ENCODE measurements around the gene GALNT17.

GALNT17 gene

DNA sequence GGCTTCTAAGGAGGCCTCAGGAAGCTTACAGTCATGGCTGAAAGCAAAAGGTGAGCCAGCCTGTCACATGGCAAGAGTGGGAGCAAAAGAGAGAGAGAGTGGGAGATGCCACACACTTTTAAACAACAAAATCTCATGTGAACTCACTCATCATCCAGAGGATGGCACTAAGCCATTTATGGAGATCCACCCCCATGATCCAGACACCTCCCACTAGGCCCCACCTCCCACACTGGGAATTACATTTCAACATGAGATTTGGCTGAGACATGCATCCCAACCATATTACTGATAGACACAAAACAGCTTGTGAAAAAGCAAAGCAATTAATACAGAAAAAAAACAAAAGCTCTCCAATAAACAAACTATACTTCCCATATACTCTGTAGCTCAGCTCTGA, 210.3 kb downstream of the GALNT17 start (continued):
- TF ChIP-seq ZNF16 (tag by site-specific recombination; IDR thresholded peaks at IDR 0.05; ENCODE audit: low read depth) (no peak), ZBTB20 (tag by site-specific recombination; IDR thresholded peaks at IDR 0.05) (no peak), RBAK (tag by site-specific recombination; IDR thresholded peaks at IDR 0.05) (no peak), ZNF624 (tag by site-specific recombination; IDR thresholded peaks at IDR 0.05) (no peak)

DNA sequence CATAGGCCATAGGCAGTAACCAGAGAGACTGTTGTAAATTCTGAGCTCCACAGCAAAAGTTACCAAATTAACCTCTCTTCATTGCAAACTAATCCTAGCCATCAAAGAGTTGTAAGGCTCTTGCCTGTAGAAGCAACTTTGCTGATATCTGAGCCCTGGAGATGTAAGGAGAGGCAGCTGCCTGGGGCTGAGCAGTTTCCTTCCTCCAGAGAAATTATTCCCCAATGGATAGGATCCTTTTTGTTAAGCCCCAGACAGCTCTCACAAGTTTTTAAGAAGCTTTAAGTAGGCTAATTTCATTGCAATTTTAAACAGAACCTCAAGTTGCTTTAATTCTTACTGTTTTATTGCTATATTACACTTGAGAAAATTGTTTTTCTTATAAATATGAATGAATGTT, 211.1 kb downstream of the GALNT17 start:
- Histone ChIP-seq H3K27ac (ENCODE audit: extremely low read depth, low read depth, low read length) (no peak overlapping the region), H3K4me3 (ENCODE audit: low read depth, low read length) (no peak overlapping the region), H3K36me3 (ENCODE audit: control insufficient read depth in 2 of 2, insufficient read depth in 1 of 2, low read length in 2 of 2) (no peaks in the 10 kb centered on the region), H3K9me3 (ENCODE audit: control insufficient read depth, insufficient read depth, low read depth, low read length) (no peaks in the 10 kb centered on the region), H3K4me1 (ENCODE audit: control insufficient read depth, insufficient read depth, low read length) (no peaks in the 10 kb centered on the region)
- ChIA-PET POLR2A (no interaction called here), CTCF (interaction anchor here (0.7 kb wide), 1 partner anchor 47 kb away, joined by 5 read pairs; no protein-coding TSS in a partner anchor)
- TF ChIP-seq ZNF549 (tag by site-specific recombination; IDR thresholded peaks at IDR 0.05) (no peak), ZFP41 (tag by site-specific recombination; IDR thresholded peaks at IDR 0.05; ENCODE audit: borderline replicate concordance) (no peak), ZNF623 (tag by site-specific recombination; IDR thresholded peaks at IDR 0.05) (no peak), ZXDB (tag by site-specific recombination; IDR thresholded peaks at IDR 0.05) (no peak), YY1 (tag by site-specific recombination; IDR thresholded peaks at IDR 0.05) (no peak), ZFP37 (tag by site-specific recombination; IDR thresholded peaks at IDR 0.05) (no peak), ZFHX2 (tag by site-specific recombination; conservative IDR thresholded peaks at IDR 0.05) (no peak), ZNF335 (tag by site-specific recombination; conservative IDR thresholded peaks at IDR 0.05) (no peak), ZNF629 (tag by site-specific recombination; IDR thresholded peaks at IDR 0.05) (no peak), ZNF514 (tag by site-specific recombination; IDR thresholded peaks at IDR 0.05) (no peak), SP2 (tag by site-specific recombination; IDR thresholded peaks at IDR 0.05) (no peak)
- TF ChIP-seq, protein P1, sequence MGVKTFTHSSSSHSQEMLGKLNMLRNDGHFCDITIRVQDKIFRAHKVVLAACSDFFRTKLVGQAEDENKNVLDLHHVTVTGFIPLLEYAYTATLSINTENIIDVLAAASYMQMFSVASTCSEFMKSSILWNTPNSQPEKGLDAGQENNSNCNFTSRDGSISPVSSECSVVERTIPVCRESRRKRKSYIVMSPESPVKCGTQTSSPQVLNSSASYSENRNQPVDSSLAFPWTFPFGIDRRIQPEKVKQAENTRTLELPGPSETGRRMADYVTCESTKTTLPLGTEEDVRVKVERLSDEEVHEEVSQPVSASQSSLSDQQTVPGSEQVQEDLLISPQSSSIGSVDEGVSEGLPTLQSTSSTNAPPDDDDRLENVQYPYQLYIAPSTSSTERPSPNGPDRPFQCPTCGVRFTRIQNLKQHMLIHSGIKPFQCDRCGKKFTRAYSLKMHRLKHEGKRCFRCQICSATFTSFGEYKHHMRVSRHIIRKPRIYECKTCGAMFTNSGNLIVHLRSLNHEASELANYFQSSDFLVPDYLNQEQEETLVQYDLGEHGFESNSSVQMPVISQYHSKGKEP (tag by site-specific recombination; IDR thresholded peaks at IDR 0.05), result no peak

- CTCF ChIA-PET, result interaction anchor here (0.7 kb wide), 1 partner anchor 48 kb away, joined by 5 read pairs; no protein-coding TSS in a partner anchor
- H3K36me3 ChIP-seq (ENCODE audit: control insufficient read depth in 2 of 2, insufficient read depth in 1 of 2, low read length in 2 of 2), result no peaks in the 10 kb centered on the region
- no peaks in the 10 kb centered on the region for H3K4me1 ChIP-seq (ENCODE audit: control insufficient read depth, insufficient read depth, low read length)
- H3K27ac ChIP-seq (ENCODE audit: extremely low read depth, low read depth, low read length), result no peak overlapping the region
- H3K4me3 ChIP-seq (ENCODE audit: low read depth, low read length), result no peak overlapping the region
- no peaks in the 10 kb centered on the region for H3K9me3 ChIP-seq (ENCODE audit: control insufficient read depth, insufficient read depth, low read depth, low read length)
- no peak for TF ChIP-seq ZNF623 (tag by site-specific recombination; IDR thresholded peaks at IDR 0.05)
- no peak for TF ChIP-seq ZNF2 (tag by site-specific recombination; IDR thresholded peaks at IDR 0.05)
- POLR2A ChIA-PET, result no interaction called here
Observed at GRCh38 chr7:71343892-71344291, 211.9 kb downstream of the GALNT17 start.

DNA sequence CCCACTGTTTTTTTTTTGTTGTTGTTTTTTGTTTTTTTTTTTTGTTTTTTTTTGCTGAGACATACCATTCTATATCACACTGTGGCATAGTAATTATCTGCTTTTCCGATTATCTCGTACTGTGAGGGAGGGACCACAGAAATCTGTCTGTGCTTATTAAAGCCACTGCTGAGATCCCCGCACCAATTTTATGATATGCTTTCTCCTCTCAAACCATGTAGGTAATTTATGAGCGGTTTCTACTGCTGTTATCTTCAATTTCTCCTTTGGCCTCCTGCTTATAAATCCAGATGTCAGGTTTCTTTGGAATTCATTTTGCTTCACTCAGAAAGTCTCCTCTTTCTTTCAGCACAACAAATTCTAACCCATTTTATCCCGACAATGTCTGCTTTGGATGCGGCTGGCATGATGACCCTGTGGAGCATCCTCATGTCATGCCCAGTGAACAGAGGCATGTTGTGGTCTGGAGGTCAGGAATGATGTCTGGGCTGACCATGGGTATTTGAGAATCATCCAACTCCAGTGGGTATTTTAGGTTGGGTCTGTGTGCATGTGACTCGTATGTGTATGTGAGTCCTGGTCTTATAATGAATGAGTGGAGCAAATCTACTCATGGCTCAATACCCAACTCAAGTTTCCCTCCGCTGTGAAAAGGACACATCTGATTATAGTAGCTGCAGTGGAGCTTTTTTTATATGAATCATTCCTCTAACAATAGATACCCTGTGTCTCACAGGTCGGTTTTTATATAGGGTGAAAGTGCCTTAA, 213.4 kb downstream of the GALNT17 start:
- no peak overlapping the region for H3K4me3 ChIP-seq (ENCODE audit: low read depth, low read length)
- no peaks in the 10 kb centered on the region for H3K9me3 ChIP-seq (ENCODE audit: control insufficient read depth, insufficient read depth, low read depth, low read length)
- ChIA-PET CTCF (no interaction called here), POLR2A (no interaction called here)
- TF ChIP-seq, protein P1 (tag by site-specific recombination; IDR thresholded peaks at IDR 0.05), result no peak
- TF ChIP-seq MZF1 (tag by site-specific recombination; IDR thresholded peaks at IDR 0.05; ENCODE audit: borderline replicate concordance) (no peak), ZNF768 (tag by site-specific recombination; IDR thresholded peaks at IDR 0.05) (no peak), KLF8 (tag by site-specific recombination; IDR thresholded peaks at IDR 0.05) (no peak), TRIM28 (IDR thresholded peaks at IDR 0.05; ENCODE audit: borderline replicate concordance, low read length) (no peak)
- H3K27ac ChIP-seq (ENCODE audit: extremely low read depth, low read depth, low read length), result no peak overlapping the region
- no peaks in the 10 kb centered on the region for H3K36me3 ChIP-seq (ENCODE audit: control insufficient read depth in 2 of 2, insufficient read depth in 1 of 2, low read length in 2 of 2)
- H3K4me1 ChIP-seq (ENCODE audit: control insufficient read depth, insufficient read depth, low read length), result no peaks in the 10 kb centered on the region

Data from HEK293 (cell line).